HG03439 (cell line): ENCODE measurements around the gene TNN.
A peak's percentile ranks its signal among the peaks of the same experiment; 100 is the strongest.
"Not testable (repeated sequence)": the region's sequence is repeated elsewhere in the genome, so short reads cannot be mapped to it uniquely, and the experiment has no call there.

Experiments
- ATAC-seq: cut with Tn5 transposase; IDR thresholded peaks from one replicate; pipeline ENCODE4 v1.9.1; 2021; ENCODE audit warnings: mild to moderate bottlenecking, moderate library complexity; ENCODE audit not compliant: unreplicated experiment

Gene TNN

GRCh38 chr1:175067362-175068106, at the start of gene TNN:
TSS of gene TNN (plus strand) at chr1:175067833. CDS start at chr1:175077419, 9,586 bp downstream.
- ATAC-seq = no peak

DNA sequence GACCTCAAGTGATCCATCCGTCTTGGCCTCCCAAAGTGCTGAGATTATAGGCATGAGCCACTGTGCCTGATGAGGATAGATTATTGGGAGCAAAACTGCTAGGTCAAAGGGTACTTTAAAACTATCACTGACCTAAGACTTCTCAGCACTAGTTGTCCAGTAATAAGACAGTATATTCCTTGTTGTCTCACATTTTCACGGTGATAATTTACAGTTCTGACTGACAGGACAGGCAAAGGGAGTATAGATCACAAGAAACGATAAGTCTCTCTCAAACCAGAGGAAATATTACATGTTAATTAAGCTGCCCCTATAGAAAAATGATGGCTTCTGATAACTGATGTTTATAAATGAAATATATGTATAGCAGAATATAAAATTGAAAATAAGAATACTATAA, 48.1 kb upstream of the TNN start:
- no peak for ATAC-seq

GRCh38 chr1:175023043-175023921, 44.4 kb upstream of the TNN start, which contains the start of gene MRPS14:
TSS of gene MRPS14 (minus strand) at chr1:175023425. CDS start at chr1:175023408, 17 bp downstream.
- peak; percentile 85 for ATAC-seq

GRCh38 chr1:175023922-175024242, 43.8 kb upstream of the TNN start:
- not testable (repeated sequence) for ATAC-seq

DNA sequence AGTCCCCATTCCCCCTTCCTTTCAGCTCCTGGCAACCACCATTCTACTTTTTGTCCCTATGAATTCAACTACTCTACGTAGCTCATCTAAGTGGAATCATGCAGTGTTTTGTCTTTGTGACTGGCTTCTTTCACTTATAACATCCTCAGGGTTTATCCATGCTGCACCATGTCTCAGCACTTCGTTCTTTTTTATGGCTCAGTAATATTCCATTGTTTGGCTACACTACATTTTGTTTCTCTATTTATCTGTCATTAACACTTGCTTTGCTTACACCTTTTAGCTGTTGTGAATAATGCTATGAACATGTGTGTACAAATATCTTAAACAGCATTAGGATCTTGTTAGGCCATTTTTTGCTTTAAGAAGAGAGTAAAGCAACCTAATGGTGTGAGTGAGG, 42.9 kb upstream of the TNN start:
- no peak for ATAC-seq

GRCh38 chr1:175033953-175034352, 33.7 kb upstream of the TNN start:
- ATAC-seq = no peak

DNA sequence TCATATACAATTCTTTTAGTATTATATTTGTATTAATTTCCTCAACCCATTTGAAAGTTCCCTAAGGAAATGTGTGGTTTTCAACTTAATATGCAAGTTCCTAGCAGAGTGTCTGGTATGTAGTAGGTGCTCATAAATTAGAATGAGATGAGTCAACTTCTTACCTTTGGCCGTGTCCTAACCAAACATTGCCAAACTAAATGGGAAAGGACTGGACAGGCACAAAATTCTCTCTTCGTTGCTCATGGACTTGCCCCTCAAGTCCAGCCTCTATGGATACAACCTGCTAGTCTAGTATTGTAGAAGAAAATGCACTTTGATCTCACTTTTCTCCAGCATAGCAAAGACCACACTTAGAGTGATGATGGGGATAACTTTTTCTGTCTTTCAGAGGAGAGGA, 32.9 kb upstream of the TNN start:
- ATAC-seq = no peak

DNA sequence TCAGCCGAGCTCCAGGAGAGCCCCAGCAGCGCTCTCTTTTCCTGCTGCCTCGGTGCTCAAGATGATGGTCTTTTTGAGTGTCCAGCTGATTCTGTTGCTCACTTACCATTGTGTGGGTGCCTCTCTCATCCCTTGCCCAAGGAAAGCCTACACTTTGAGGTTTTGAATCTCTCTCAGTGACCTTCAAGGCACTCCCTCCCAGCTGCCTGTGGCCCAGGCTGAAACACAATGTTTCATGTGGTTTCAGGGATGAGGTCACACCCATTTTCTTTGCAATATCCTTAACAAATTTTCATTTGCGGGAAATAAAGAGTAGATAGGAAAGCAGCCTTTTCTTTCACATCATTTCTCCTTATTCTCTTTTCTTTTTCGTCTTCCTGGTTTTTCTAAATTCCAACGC, 31.8 kb upstream of the TNN start:
- ATAC-seq = no peak

DNA sequence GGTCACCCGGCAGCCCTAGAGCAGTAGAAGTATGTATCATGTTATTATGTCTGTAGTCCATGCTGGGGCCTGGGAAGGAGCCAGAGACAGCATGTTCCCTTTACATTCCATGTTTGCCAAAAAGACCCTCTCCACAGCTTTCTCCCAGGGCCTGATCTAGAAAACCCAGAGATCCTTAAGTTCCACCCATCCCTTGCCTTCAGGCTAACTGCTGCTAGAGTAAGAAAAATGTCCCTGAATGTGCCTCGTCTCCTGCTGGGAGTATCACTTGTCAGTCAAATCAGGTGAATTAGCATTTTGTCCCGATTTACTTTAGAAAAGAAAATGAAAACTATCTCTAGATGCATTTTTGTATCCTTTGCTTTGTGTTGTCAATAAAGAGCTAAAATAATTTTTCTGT, 31.2 kb upstream of the TNN start:
- ATAC-seq = no peak

DNA sequence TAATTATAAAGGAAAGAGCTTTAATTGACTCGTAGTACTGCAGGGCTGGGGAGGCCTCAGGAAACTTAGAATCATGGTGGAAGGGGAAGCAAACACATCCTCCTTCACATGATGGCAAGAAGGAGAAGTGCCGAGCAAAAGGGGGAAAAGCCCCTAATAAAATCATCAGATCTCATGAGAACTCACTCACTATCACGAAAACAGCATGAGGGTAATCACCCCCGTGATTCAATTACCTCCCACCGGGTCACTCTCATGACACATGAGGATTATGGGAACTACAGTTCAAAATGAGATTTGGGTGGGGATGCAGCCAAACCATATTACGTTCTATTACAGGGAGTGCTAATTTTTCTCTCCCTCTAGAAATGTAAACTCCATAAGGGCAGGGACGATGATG, 30.2 kb upstream of the TNN start:
- no peak for ATAC-seq

- ATAC-seq = no peak
Measured at GRCh38 chr1:175040324-175040879, 27.2 kb upstream of the TNN start.

DNA sequence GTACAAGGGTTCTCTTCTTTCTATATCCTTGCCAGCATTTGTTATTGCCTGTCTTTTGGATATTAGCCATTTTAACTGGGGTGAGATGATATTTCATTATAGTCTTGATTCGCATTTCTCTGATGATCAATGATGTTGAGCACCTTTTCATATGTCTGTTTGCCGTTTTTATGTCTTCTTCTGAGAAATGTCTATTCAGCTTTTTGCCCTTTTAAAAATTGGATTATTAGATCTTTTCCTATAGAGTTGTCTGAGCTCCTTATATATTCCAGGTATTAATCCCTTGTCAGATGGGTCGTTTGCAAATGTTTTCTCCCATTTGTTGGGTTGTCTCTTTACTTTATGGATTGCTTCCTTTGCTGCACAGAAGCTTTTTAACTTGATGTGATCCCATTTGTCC, 25.0 kb upstream of the TNN start:
- no peak for ATAC-seq

DNA sequence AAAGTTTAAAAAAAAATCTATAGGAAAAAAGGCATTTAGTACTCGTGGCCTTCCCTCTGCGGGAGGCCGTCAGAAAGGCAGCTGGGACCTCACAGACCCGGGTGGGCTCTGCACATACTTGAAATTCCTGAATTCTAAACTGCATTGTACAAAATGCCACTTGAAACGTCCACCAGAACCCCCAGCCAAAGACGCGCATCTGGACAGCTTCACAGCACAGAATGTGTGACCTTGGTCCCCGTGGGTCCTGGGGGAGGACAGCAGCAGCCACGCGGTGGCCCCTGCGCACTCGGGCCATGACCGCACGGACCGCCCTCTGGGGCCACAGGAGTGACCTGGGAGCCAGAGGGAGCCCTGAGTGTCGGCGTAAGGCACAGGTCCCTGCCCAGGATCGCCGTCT, 23.8 kb upstream of the TNN start:
- ATAC-seq = no peak

GRCh38 chr1:175044591-175044990, 23.0 kb upstream of the TNN start:
- not testable (repeated sequence) for ATAC-seq

DNA sequence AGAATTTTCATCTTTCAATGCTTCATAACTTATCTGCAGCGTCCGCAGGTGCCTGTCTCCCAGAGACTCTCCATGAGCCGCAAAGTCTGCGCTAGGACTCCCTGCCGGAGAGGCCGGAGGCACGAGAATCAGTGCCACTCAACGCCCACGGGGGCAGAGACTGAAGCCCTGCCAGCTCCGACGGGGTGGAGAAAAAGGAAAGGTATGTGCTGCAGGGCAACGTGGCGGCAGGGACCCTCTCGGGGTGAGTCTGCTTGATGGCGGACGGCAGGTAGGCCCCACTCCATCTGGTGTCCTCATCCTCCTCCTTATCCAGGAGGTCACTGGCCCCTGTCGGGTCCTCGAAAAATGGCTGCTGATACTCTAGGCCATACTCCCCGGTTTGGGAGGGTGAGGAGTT, 22.5 kb upstream of the TNN start:
- ATAC-seq = no peak

GRCh38 chr1:175045519-175045918, 22.1 kb upstream of the TNN start:
- ATAC-seq = no peak

DNA sequence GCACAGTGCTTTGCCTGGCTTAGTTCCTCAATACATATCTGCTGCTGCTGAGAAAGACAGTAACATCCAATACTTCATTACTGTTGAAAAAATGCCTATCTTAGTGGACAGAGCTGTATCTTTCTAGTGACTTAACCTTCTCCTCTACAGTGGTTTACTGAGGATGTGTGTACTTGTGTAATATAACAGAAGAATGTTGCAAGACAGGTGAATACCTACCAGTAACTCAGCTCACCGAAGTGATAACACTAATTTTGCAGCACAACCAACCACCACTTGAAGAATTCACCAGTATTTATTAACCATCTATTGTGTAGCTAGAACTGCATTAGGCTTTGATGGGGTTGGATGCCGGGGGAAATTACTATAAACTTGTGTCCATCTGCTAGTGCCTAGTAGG, 16.6 kb upstream of the TNN start:
- no peak for ATAC-seq

DNA sequence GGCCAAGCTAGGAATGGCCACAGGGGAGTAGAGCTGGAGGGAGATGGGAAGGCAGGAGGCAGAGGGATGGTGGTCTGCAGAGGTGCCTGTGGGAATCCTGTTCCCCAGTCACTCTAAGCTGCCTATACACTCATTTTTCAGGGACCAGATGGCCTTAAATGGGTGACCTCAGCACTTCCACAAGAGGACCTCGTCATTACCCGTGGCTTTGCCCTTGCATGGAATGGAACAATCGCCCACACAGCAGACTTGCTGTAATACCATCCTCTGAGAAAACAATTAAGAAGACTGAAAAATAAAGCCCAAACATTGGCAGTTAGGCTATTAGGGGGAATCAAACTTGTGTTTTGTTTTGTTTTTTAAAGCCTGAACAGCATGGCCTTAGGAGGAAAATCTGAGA, 12.9 kb upstream of the TNN start:
- ATAC-seq = no peak

DNA sequence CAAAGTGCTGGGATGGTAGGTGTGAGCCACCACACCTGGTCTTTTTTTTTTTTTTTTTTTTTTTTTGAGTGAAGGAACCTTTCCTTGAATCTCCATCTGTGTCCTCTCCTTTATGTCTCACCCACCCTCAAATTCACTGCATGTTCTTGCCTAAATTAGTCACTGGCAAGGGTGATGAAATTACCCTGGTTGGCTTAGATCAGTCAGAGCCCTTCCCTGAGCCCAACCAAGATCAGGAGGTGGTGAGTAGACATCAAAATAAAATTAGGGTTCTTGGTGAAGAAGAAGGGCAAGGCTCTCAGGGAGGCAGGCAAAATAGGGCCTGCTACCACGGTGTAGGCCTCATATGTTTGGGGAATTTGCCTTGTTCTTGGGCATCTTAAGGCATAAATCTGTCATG, 5.3 kb upstream of the TNN start:
- no peak for ATAC-seq

DNA sequence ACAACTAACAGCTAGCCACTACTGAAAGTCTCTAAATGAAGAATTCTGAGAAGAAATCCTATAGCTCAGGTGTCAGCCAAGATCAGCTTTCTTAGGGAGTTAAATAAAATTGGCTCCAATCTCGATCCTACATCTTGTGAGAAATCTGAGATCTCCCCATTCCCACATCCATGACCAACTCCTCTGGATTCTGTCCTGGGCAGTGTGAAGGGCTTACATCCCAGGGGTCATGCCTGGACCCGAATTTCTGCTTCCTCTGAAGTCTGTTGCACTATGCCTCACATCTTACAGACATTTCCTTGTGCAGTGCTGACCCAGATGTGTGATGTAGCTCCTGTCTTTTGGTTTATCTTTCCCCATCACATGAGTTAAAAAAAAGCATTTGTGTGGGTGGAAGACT, 4.8 kb upstream of the TNN start:
- no peak for ATAC-seq

DNA sequence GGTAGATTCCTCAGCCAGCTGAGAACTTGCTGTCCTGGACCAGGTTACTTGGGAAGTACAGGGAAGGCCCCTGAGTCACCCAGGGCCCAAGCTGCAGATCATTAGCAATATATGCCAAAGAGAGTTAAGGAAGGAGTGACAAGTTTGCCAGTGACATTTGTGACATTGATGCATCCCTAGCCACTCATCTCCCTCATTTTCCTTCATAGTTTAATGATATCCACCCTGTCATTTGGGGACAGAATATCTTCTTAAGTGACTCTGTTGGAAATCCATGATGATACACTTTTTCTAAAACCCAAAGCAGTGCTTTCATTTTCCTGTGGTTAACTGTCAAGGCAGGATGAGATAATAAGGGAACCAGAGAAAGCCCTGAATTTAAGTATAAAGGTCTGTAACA, 3.2 kb downstream of the TNN start:
- no peak for ATAC-seq
